Measurements from ENCODE around the gene TYRO3.

- TF ChIP-seq, protein P1, sequence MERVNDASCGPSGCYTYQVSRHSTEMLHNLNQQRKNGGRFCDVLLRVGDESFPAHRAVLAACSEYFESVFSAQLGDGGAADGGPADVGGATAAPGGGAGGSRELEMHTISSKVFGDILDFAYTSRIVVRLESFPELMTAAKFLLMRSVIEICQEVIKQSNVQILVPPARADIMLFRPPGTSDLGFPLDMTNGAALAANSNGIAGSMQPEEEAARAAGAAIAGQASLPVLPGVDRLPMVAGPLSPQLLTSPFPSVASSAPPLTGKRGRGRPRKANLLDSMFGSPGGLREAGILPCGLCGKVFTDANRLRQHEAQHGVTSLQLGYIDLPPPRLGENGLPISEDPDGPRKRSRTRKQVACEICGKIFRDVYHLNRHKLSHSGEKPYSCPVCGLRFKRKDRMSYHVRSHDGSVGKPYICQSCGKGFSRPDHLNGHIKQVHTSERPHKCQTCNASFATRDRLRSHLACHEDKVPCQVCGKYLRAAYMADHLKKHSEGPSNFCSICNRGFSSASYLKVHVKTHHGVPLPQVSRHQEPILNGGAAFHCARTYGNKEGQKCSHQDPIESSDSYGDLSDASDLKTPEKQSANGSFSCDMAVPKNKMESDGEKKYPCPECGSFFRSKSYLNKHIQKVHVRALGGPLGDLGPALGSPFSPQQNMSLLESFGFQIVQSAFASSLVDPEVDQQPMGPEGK (CRISPR knock-in tag; IDR thresholded peaks at IDR 0.05; ENCODE audit: borderline replicate concordance) = no peak
- TF ChIP-seq ZFP30 (CRISPR knock-in tag; IDR thresholded peaks at IDR 0.05) = no peak
- TF ChIP-seq POU6F1 (CRISPR knock-in tag; IDR thresholded peaks at IDR 0.05; ENCODE audit: borderline replicate concordance, low read depth) = no peak
- no peak for TF ChIP-seq PPARA (CRISPR knock-in tag; IDR thresholded peaks at IDR 0.05; ENCODE audit: borderline replicate concordance)
- no peak for TF ChIP-seq ARNTL (CRISPR knock-in tag; IDR thresholded peaks at IDR 0.05; ENCODE audit: borderline replicate concordance, low read depth)
- TF ChIP-seq ISL1 (CRISPR knock-in tag; IDR thresholded peaks at IDR 0.05) = no peak
- TF ChIP-seq, protein P2, sequence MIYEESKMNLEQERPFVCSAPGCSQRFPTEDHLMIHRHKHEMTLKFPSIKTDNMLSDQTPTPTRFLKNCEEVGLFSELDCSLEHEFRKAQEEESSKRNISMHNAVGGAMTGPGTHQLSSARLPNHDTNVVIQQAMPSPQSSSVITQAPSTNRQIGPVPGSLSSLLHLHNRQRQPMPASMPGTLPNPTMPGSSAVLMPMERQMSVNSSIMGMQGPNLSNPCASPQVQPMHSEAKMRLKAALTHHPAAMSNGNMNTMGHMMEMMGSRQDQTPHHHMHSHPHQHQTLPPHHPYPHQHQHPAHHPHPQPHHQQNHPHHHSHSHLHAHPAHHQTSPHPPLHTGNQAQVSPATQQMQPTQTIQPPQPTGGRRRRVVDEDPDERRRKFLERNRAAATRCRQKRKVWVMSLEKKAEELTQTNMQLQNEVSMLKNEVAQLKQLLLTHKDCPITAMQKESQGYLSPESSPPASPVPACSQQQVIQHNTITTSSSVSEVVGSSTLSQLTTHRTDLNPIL (CRISPR knock-in tag; IDR thresholded peaks at IDR 0.05; ENCODE audit: low read depth) = no peak
- TF ChIP-seq TCF4 (CRISPR knock-in tag; IDR thresholded peaks at IDR 0.05; ENCODE audit: borderline replicate concordance) = no peak
- no peak for TF ChIP-seq ZFP3 (CRISPR knock-in tag; IDR thresholded peaks at IDR 0.05)
These were observed 25.7 kb downstream of the TYRO3 start for GRCh38 chr15:41584636-41585126.

Measured in SK-N-SH treated with all-trans-retinoic acid at 6 μM for 48 hours (cell line).